HG03066 (cell line): ENCODE measurements around the gene LINGO1.

Experiments
- ATAC-seq: cut with Tn5 transposase; IDR thresholded peaks from one replicate; pipeline ENCODE4 v1.9.1; 2021; ENCODE audit warnings: low read depth; ENCODE audit not compliant: unreplicated experiment

Gene LINGO1

GRCh38 chr15:77658304-77658703 is 25.6 kb upstream of the LINGO1 start:
- ATAC-seq: no peak

- ATAC-seq: no peak
These were observed 25.0 kb upstream of the LINGO1 start for GRCh38 chr15:77657634-77658238.

DNA sequence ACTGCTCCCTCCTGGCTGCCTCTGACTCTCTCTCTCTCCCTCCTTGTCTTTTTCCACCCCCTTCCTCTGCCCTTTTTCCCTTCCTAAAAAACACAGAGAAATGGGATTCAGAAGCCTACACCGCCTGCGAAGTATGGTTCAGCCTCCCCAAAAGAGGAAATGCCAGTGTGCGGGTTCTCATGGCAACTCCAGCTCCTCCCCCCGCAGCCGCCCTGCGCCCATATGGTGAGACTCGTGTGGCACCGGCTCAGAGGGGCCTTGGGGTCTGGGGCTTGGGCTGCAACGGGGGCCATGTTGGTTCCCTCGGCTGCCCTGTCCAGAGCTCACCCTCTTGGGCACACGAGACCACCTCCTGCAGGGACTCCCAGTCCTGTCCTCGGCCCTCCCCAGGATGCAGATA is 23.6 kb upstream of the LINGO1 start:
- ATAC-seq: no peak

GRCh38 chr15:77654975-77655374 is 22.3 kb upstream of the LINGO1 start:
- no peak for ATAC-seq

GRCh38 chr15:77653832-77654480 is 21.2 kb upstream of the LINGO1 start:
- no peak for ATAC-seq

GRCh38 chr15:77650265-77650664 is 17.6 kb upstream of the LINGO1 start:
- no peak for ATAC-seq

- no peak for ATAC-seq
These were observed 16.9 kb upstream of the LINGO1 start for GRCh38 chr15:77649610-77650009.

GRCh38 chr15:77649017-77649416 is 16.3 kb upstream of the LINGO1 start:
- no peak for ATAC-seq

DNA sequence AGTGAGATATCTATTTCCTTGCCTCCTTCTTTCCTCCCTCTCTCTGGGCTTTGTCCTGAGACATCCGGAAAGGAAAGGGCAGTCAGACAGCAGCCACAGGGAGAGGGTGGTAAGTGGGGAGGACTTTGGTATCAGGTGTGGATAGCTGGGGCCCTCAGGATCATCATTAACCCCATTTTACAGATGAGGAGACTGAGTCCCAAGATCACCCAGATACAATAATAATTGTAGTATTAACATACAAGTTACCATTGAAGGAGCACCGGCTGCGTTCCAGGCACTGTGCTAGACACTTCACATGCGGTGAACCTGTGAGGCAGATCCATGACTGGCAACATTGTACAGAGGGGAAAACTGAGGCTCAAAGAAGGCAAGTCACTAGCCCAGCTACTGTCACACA is 15.2 kb upstream of the LINGO1 start:
- no peak for ATAC-seq

GRCh38 chr15:77646104-77646694 is 13.5 kb upstream of the LINGO1 start:
- no peak for ATAC-seq

GRCh38 chr15:77645602-77646001 is 12.9 kb upstream of the LINGO1 start:
- no peak for ATAC-seq

DNA sequence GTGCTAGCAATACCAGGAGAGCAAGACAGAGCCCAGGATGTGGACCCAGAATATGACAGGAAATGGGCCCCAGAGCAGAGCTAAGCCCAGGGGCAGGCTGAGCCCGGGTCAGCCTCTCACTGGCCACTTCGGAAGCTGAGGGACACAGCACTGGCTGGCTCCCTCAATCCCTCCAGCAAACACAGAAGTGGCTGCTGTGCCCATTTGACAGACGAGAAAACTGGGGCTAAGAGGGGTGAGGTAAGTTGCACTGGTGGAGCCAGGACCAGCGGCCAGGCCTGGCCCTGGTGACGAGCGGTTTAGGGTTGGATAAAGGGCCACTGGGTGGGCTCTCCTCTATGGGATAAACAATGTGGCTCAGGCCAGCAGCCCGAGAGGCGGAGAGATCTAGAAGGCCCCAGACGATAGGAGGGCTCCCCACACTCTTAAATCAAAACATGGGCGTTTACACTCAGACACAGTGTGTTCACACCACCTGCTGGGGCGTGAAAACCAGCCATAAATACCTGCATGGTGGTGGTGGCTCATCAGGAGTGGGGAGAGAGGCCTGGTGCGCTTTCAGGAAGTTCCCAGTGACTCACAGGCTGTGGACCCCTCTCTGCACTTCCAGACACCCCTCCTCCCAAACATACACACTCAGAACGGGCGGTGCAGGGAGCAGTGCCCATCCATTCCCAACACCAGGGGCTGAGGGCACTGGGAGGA is 12.0 kb upstream of the LINGO1 start:
- ATAC-seq: no peak

- ATAC-seq: no peak
These were observed 11.1 kb upstream of the LINGO1 start for GRCh38 chr15:77643764-77644163.

GRCh38 chr15:77642793-77643430 is 10.2 kb upstream of the LINGO1 start:
- ATAC-seq: no peak

DNA sequence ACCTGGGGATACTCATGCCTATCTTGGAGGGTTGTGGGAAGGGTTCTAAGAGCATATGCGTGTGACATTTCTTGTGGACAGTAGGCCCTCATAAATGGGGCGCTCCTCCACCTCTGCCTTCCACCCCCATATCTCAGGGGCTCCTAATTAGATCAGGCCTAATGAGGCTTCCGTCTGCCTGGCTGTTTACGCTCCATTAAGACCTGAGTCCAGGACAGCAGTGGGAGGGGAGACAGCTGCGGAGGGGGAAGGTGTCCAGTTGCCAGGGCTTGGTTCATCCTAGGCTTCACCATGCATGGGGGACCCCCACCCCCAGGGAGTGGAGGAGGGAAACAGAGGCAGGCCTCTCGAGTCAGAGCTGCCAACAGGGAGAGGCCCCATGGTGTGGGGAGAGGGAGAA is 9.3 kb upstream of the LINGO1 start:
- no peak for ATAC-seq

DNA sequence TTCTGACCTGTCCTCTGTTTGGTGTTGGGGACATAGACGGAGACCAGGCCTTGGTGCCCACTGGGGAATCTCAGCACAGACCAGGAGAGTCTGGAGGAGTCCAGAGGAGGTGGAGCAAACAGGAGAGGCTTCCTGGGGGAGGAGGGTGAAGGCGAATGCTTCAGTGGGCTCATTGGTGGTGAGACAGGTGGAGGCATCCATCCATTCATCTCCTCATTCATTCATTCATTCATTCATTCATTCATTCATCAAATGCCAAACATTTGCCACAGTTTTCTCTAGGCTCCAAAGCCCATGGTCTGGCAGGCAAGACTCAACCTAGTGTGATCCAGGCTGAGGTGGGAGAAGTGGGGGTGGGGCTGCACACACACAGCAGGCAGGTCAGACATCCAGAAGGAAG is 7.9 kb upstream of the LINGO1 start:
- no peak for ATAC-seq

- no peak for ATAC-seq
These were observed 6.7 kb upstream of the LINGO1 start for GRCh38 chr15:77639431-77639830.

DNA sequence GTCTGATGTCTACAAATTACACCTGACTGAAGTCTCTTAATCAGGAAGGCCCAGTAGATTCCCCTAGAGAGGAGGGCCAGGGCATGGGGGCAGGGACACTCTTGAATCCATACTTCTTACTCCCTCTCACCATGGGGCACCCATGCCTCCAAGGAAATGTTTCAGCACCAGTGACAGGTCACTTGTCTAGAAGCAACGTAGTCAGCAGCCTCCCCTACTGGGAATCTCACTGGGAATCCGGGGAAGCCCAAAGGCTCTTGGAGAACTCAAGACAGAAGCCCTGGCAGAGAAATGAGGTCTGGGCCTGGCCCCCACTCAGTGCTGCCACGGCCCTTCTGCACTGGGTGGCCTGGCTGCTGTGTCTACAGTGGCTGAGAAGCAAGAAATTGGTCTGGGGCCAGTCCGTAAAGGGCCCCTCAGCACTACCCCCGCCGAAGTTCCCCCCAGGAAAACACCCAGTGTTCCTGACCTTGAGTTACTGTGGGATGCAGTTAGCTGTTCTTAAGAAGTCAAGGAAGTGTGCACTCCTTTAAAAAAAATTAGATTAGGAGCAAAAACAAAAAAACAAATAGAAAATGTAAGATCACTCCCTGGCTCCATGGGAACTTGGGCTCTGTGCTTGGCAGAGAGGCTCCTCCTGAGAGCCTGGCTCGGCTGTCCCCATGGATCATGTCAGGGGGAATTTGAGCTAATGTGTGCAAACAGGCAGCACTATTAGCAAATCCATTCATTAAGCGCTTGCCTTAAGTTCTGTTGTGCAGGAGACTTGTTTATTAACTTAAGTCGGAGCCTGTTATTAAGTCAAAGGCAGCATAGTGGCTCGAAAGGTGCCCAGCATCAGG is 5.4 kb upstream of the LINGO1 start:
- ATAC-seq: no peak

- no peak for ATAC-seq
These were observed 3.5 kb upstream of the LINGO1 start for GRCh38 chr15:77636209-77636608.

- ATAC-seq: no peak
These were observed 1.7 kb upstream of the LINGO1 start for GRCh38 chr15:77634266-77634962.
